Endothelial cell of umbilical vein (primary cell): Measurements from ENCODE around the gene HABP4. TPM values are rescaled to one million over a fixed set of nuclear protein-coding genes. Genes with fewer than 3 reads are reported as not detected.

ENCODE experiments used
- BruUV-seq: library from RNA; stranded (reverse); fragments of 400-500 nt; replicated peaks from 2 replicates; lab custom pipeline; 2021; lab: Mats Ljungman, UMichigan
- CTCF ChIA-PET: fragments of 300-600, 350-600 bp; sonication (Branson Sonifier 250); formaldehyde crosslinking; loops from one replicate; lab custom pipeline; 2021; ENCODE audit warnings: antibody characterized with exemption, inconsistent platforms; lab: Charles Lee
- POLR2A ChIA-PET: fragments of 300-600, 350-600 bp; sonication (Branson Sonifier 250); formaldehyde crosslinking; loops from one replicate; lab custom pipeline; 2021; ENCODE audit warnings: antibody characterized with exemption, inconsistent platforms; lab: Charles Lee
- DNase-seq: peaks from one replicate; pipeline ENCODE4 v3.0.0-alpha.2; 2011; ENCODE audit warnings: low read depth, low spot score
- FAIRE-seq: peaks from 2 replicates; lab custom pipeline; 2011; peaks lifted over from hg19 to GRCh38; lab: Jason Lieb, UNC
- H2AFZ ChIP-seq: 2 replicates; pipeline ENCODE4 v1.6.0; 2012; ENCODE audit warnings: low read depth, low read length, control low read depth, inconsistent platforms
- H3K27ac ChIP-seq: 2 replicates; pipeline ENCODE4 v1.5.1; 2011; ENCODE audit warnings: low read depth, mild to moderate bottlenecking, control low read depth, low read length, moderate library complexity; ENCODE audit not compliant: insufficient read depth
- H3K27me3 ChIP-seq, 2 experiments: 2 replicates each; pipeline versions ENCODE4 v1.6.0 to v1.6.1; 2011; ENCODE audit warnings: low read length in 2 of 2, mixed read lengths in 1 of 2; ENCODE audit not compliant: control insufficient read depth in 2 of 2, insufficient read depth in 2 of 2
- H3K36me3 ChIP-seq, 2 experiments: 2 replicates in 1 of 2; 3 replicates in 1 of 2; pipeline ENCODE4 v1.5.1; 2011; ENCODE audit warnings: low read length in 2 of 2, mild to moderate bottlenecking in 1 of 2, moderate library complexity in 1 of 2; ENCODE audit not compliant: control insufficient read depth in 2 of 2, insufficient read depth in 2 of 2; ENCODE audit errors: extremely low read depth in 1 of 2
- H3K4me1 ChIP-seq: 3 replicates; pipeline ENCODE4 v1.5.1; 2011; ENCODE audit warnings: mild to moderate bottlenecking, low read length; ENCODE audit not compliant: control insufficient read depth, insufficient read depth; ENCODE audit errors: extremely low read depth
- H3K4me2 ChIP-seq: 2 replicates; pipeline ENCODE4 v1.6.1; 2011; ENCODE audit warnings: low read length, control low read depth, mixed read lengths; ENCODE audit not compliant: insufficient read depth
- H3K4me3 ChIP-seq, 3 experiments: fragments of 200-600 bp in 1 of 3; sonication (generic), shearing (Covaris generic) in 1 of 3; replicated peaks in 1 of 3; 2 replicates each; pipeline ENCODE4 v1.5.1; 2011 to 2016; ENCODE audit warnings: control low read depth in 3 of 3, low read length in 3 of 3, mild to moderate bottlenecking in 2 of 3, inconsistent platforms in 1 of 3, low read depth in 1 of 3, moderate library complexity in 1 of 3; ENCODE audit not compliant: insufficient read depth in 1 of 3
- H3K79me2 ChIP-seq: 2 replicates; pipeline ENCODE4 v1.6.0; 2012; ENCODE audit warnings: low read length, inconsistent platforms; ENCODE audit not compliant: control insufficient read depth, insufficient read depth
- H3K9ac ChIP-seq: replicated peaks from 2 replicates; pipeline ENCODE3; 2011; ENCODE audit warnings: low read length, control low read depth; ENCODE audit not compliant: insufficient read depth; ENCODE audit errors: extremely low read depth
- H3K9me1 ChIP-seq: replicated peaks from 3 replicates; pipeline ENCODE4 v1.6.0; 2011; ENCODE audit warnings: mild to moderate bottlenecking, low read length; ENCODE audit not compliant: control insufficient read depth, insufficient read depth; ENCODE audit errors: extremely low read depth
- H3K9me3 ChIP-seq: replicated peaks from 2 replicates; pipeline ENCODE4 v1.5.1; 2012; ENCODE audit warnings: low read length, inconsistent platforms; ENCODE audit not compliant: control insufficient read depth, insufficient read depth
- H4K20me1 ChIP-seq: replicated peaks from 2 replicates; pipeline ENCODE3; 2011; ENCODE audit warnings: mild to moderate bottlenecking, low read length; ENCODE audit not compliant: control insufficient read depth, insufficient read depth; ENCODE audit errors: extremely low read depth
- CTCF ChIP-seq, 2 donors: IDR thresholded peaks; 1 replicate in 1 of 2; 2 replicates in 1 of 2; pipeline ENCODE4 v1.5.1; 2011; ENCODE audit warnings: low read length in 2 of 2, mild to moderate bottlenecking in 2 of 2, moderate library complexity in 2 of 2, control low read depth in 1 of 2, inconsistent platforms in 1 of 2, low read depth in 1 of 2; ENCODE audit not compliant: insufficient read depth in 1 of 2; ENCODE audit errors: extremely low read depth in 1 of 2
- EZH2 ChIP-seq: IDR thresholded peaks from 2 replicates; pipeline ENCODE4 v1.6.1; 2012; ENCODE audit warnings: borderline replicate concordance, low read depth, mild to moderate bottlenecking, moderate library complexity, low read length, inconsistent platforms; ENCODE audit not compliant: severe bottlenecking
- FOS ChIP-seq: IDR thresholded peaks from 2 replicates; pipeline ENCODE4 v1.6.1; 2011; ENCODE audit warnings: mild to moderate bottlenecking, low read length, moderate library complexity, borderline replicate concordance; ENCODE audit not compliant: insufficient read depth
- GATA2 ChIP-seq: IDR thresholded peaks from 2 replicates; pipeline ENCODE4 v1.7.0; 2011; ENCODE audit warnings: low read depth, mild to moderate bottlenecking, moderate library complexity, mixed read lengths, low read length; ENCODE audit not compliant: insufficient read length, insufficient read depth
- JUN ChIP-seq: IDR thresholded peaks from 2 replicates; pipeline ENCODE4 v1.6.1; 2011; ENCODE audit warnings: borderline replicate concordance, low read depth; ENCODE audit not compliant: insufficient read length, insufficient read depth
- MAX ChIP-seq: IDR thresholded peaks from 2 replicates; pipeline ENCODE4 v1.6.1; 2011; ENCODE audit not compliant: insufficient read depth, insufficient read length
- MYC ChIP-seq: IDR thresholded peaks from one replicate; pipeline ENCODE4 v1.6.1; 2011; ENCODE audit warnings: mild to moderate bottlenecking, low read depth, low read length
- POLR2A ChIP-seq: IDR thresholded peaks from 2 replicates; pipeline ENCODE4 v1.6.1; 2012; ENCODE audit warnings: low read depth, mild to moderate bottlenecking, control low read depth, low read length
- POLR2AphosphoS5 ChIP-seq: IDR thresholded peaks from 2 replicates; pipeline ENCODE4 v1.6.1; 2012; ENCODE audit warnings: low read depth, mild to moderate bottlenecking, control low read depth, low read length, moderate library complexity; ENCODE audit not compliant: insufficient read depth
- dilution Hi-C: fragments of 300-500 bp; cut with MboI; formaldehyde crosslinking; loops from one replicate; pipeline ENCODE4 v1.15.0; 2019; ENCODE audit warnings: low sequenced_read_pairs; ENCODE audit not compliant: extremely low pct_ligation_motif_present
- intact Hi-C: fragments of 100-400 bp; cut with micrococcal nuclease; formaldehyde crosslinking; loops from one replicate; pipeline ENCODE4 v1.10.0; 2022
- polyA plus RNA-seq, 4 experiments: library from polyadenylated mRNA; depleted of rRNA in 3 of 4; stranded (reverse) in 3 of 4; unstranded in 1 of 4; fragments of >200 nt; gene quantifications; 2 replicates each; pipeline versions ENCODE4 v1.2.1 to v1.2.3, GENCODE V29; 2011 to 2012; ENCODE audit warnings: missing spikeins in 1 of 4
- total RNA-seq: library from RNA; stranded (reverse); gene quantifications from 2 replicates; pipeline ENCODE4 v1.2.3, GENCODE V29; 2021

HABP4 gene
- total and polyA plus RNA-seq, 2 donors (not counting 3 experiments of a cell fraction or from before 2014, with no cell fraction given) = 4.6 to 11.1 TPM

DNA sequence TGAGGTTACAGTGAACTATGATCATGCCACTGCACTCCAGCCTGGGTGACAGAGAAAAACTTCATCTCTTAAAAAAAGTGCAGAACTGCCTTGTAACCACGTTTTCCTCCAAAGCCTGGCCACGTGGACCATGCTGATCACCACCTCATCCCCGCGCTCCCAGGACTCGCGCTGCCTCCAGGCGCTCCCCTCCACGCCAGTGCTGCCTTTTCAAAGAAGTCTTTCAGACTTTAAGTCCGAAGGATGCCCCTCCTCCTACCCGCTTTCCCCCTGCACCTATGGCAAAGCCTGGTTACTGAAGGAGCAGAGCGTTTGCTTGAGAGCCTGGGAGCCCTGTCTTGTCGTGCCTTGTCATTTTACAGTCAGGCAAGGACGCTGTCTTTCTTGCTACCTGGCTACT is 43.8 kb downstream of the HABP4 start:
- no TSS peak for BruUV-seq
- DNase-seq = no peak
- Histone ChIP-seq H3K9me3 (no peaks in the 10 kb centered on the region), H3K9ac (no peak overlapping the region), H3K4me3 (no peak overlapping the region), H3K9me1 (no peaks in the 10 kb centered on the region), H4K20me1 (no peaks in the 10 kb centered on the region), H3K27me3 (no peaks in the 10 kb centered on the region), H3K27ac (no peak overlapping the region), H3K36me3 (peaks cover 1 to 3% of the 10 kb centered on the region in 2 experiments), H3K79me2 (no peaks in the 10 kb centered on the region), H3K4me2 (no peak overlapping the region), H3K4me1 (no peaks in the 10 kb centered on the region), H2AFZ (no peak overlapping the region)
- intact Hi-C loops (no loop called here), dilution Hi-C loops (no loop called here)
- no peak for TF ChIP-seq CTCF (IDR thresholded peaks at IDR 0.05; ENCODE audit: extremely low read depth in 1 of 2, insufficient read depth in 1 of 2, low read depth in 1 of 2, low read length in 2 of 2)
- TF ChIP-seq MYC = no peak
- TF ChIP-seq GATA2 = no peak
- TF ChIP-seq MAX = no peak
- TF ChIP-seq POLR2AphosphoS5 = no peak
- TF ChIP-seq JUN = no peak
- no peak for TF ChIP-seq FOS
- TF ChIP-seq EZH2 = no peak
- no peak for TF ChIP-seq POLR2A
- CTCF ChIA-PET = no interaction called here
- FAIRE-seq = no peak
- POLR2A ChIA-PET = no interaction called here
